A549 (cell line): ENCODE measurements around the gene GLCE. TPM values are rescaled to one million over a fixed set of nuclear protein-coding genes. Genes with fewer than 3 reads are reported as not detected.

Source experiments
- ATAC-seq, 2 experiments: fragments of 200-7000 bp in 1 of 2; fragments of >200 bp in 1 of 2; cut with Nextera tagmentation in 1 of 2; cut with Tn5 transposase in 1 of 2; 3 replicates each; pipeline versions ENCODE4 v1.8.0 to v1.9.1; 2018 to 2020; ENCODE audit warnings: mild to moderate bottlenecking in 1 of 2, moderate library complexity in 1 of 2
- CTCF ChIA-PET: fragments of 300-600 bp; sonication (Branson Sonifier 250); formaldehyde crosslinking; extraction: SDS; loops from one replicate; lab custom pipeline; 2021; ENCODE audit warnings: antibody characterized with exemption, inconsistent platforms; lab: Yijun Ruan, JAX
- POLR2A ChIA-PET: fragments of 350-600 bp; formaldehyde crosslinking; extraction: SDS; loops from one replicate; lab custom pipeline; 2021; ENCODE audit warnings: antibody characterized with exemption, inconsistent platforms; lab: Yijun Ruan, JAX
- DNase-seq, 2 experiments: peaks; one replicate each; pipeline versions ENCODE4 v3.0.0 to v3.0.0-alpha.2; 2011 to 2016; ENCODE audit warnings: low read depth in 1 of 2, low spot score in 1 of 2
- FAIRE-seq: peaks from 2 replicates; lab custom pipeline; 2011; peaks lifted over from hg19 to GRCh38; lab: Jason Lieb, UNC
- H3K27ac ChIP-seq, 2 experiments: fragments of >200 bp; sonication (Bioruptor Twin); formaldehyde crosslinking; 3 replicates each; pipeline ENCODE4 v1.5.1; 2016 to 2017
- H3K4me1 ChIP-seq: fragments of >200 bp; sonication (Bioruptor Twin); formaldehyde crosslinking; 3 replicates; pipeline ENCODE4 v1.6.1; 2016
- H3K4me2 ChIP-seq: fragments of >200 bp; sonication (Bioruptor Twin); formaldehyde crosslinking; 3 replicates; pipeline ENCODE4 v1.6.1; 2016
- H3K4me3 ChIP-seq: fragments of >200 bp; sonication (Bioruptor Twin); formaldehyde crosslinking; 3 replicates; pipeline ENCODE4 v1.5.1; 2016
- H3K9me3 ChIP-seq: fragments of >200 bp; sonication (Bioruptor Twin); formaldehyde crosslinking; 3 replicates; pipeline ENCODE4 v1.6.1; 2016
- CBX8 ChIP-seq: fragments of 200-600 bp; sonication (generic); IDR thresholded peaks from 2 replicates; pipeline ENCODE4 v1.6.1; 2016
- CHD4 ChIP-seq: fragments of 200-600 bp; sonication (generic); IDR thresholded peaks from 2 replicates; pipeline ENCODE4 v1.6.1; 2016; ENCODE audit warnings: antibody characterized with exemption, mild to moderate bottlenecking, borderline replicate concordance
- EHMT2 ChIP-seq: fragments of 200-600 bp; sonication (generic); IDR thresholded peaks from 2 replicates; pipeline ENCODE4 v1.6.1; 2016; ENCODE audit warnings: antibody characterized with exemption, low read depth, mild to moderate bottlenecking, moderate library complexity
- EP300 ChIP-seq, 2 experiments: fragments of >200 bp; sonication (Bioruptor Twin); formaldehyde crosslinking; IDR thresholded peaks; 2 replicates in 1 of 2; 3 replicates in 1 of 2; pipeline ENCODE4 v1.6.1; 2016 to 2017
- FOSL2 ChIP-seq, 2 experiments: fragments of 450-650 bp in 1 of 2; fragments of >200 bp in 1 of 2; sonication (Bioruptor Twin) in 1 of 2; formaldehyde crosslinking; IDR thresholded peaks; 2 replicates each; pipeline versions ENCODE4 v1.5.0 to v1.6.1; 2016 to 2020; ENCODE audit warnings: mild to moderate bottlenecking in 1 of 2, moderate library complexity in 1 of 2
- GATA3 ChIP-seq: IDR thresholded peaks from 2 replicates; pipeline ENCODE4 v1.6.1; 2012; ENCODE audit warnings: borderline replicate concordance
- HDAC2 ChIP-seq: fragments of 200-600 bp; sonication (generic); IDR thresholded peaks from 2 replicates; pipeline ENCODE4 v1.6.1; 2016
- HEYL ChIP-seq: fragments of 250-450 bp; sonication (Bioruptor Pico); IDR thresholded peaks from 2 replicates; pipeline ENCODE4 v1.8.0; 2021; ENCODE audit warnings: mild to moderate bottlenecking, moderate library complexity
- HOXB13 ChIP-seq: fragments of 250-450 bp; sonication (Bioruptor Pico); IDR thresholded peaks from 2 replicates; pipeline ENCODE4 v1.5.0; 2020; ENCODE audit warnings: low read depth, mild to moderate bottlenecking, moderate library complexity
- JUN ChIP-seq, 2 experiments: fragments of >200 bp; sonication (Bioruptor Twin); formaldehyde crosslinking; IDR thresholded peaks; 2 replicates in 1 of 2; 3 replicates in 1 of 2; pipeline ENCODE4 v1.6.1; 2016 to 2017
- JUNB ChIP-seq: fragments of >200 bp; sonication (Bioruptor Twin); formaldehyde crosslinking; IDR thresholded peaks from 2 replicates; pipeline ENCODE4 v1.6.1; 2016
- MAZ ChIP-seq: fragments of 150-350 bp; IDR thresholded peaks from 2 replicates; pipeline ENCODE4 v1.6.1; 2014; ENCODE audit warnings: antibody characterized with exemption, low read depth, low read length, borderline replicate concordance
- MYC ChIP-seq: IDR thresholded peaks from 2 replicates; pipeline ENCODE4 v1.6.1; 2012; ENCODE audit warnings: mild to moderate bottlenecking, inconsistent platforms, low read length, improper control_type of control experiment, borderline replicate concordance
- NFE2L2 ChIP-seq: fragments of 150-350 bp; conservative IDR thresholded peaks from 2 replicates; pipeline ENCODE4 v1.6.1; 2014; ENCODE audit warnings: low read length
- NPAS2 ChIP-seq: fragments of 250-450 bp; sonication (Bioruptor Pico); IDR thresholded peaks from 2 replicates; pipeline ENCODE4 v1.8.0; 2022; ENCODE audit warnings: mild to moderate bottlenecking, moderate library complexity, borderline replicate concordance
- POLR2AphosphoS2 ChIP-seq: conservative IDR thresholded peaks from 2 replicates; pipeline ENCODE4 v1.6.1; 2012; ENCODE audit warnings: low read length, improper control_type of control experiment, inconsistent platforms
- RAD21 ChIP-seq, 2 experiments: fragments of >200 bp in 1 of 2; sonication (Bioruptor Twin) in 1 of 2; formaldehyde crosslinking in 1 of 2; IDR thresholded peaks in 1 of 2; conservative IDR thresholded peaks in 1 of 2; 2 replicates in 1 of 2; 3 replicates in 1 of 2; pipeline ENCODE4 v1.6.1; 2012 to 2018; ENCODE audit warnings: inconsistent platforms in 1 of 2
- SREBF2 ChIP-seq: fragments of 450-650 bp; IDR thresholded peaks from 2 replicates; pipeline ENCODE4 v1.6.1; 2014; ENCODE audit warnings: mild to moderate bottlenecking, moderate library complexity
- ZC3H11A ChIP-seq: fragments of 450-650 bp; IDR thresholded peaks from 2 replicates; pipeline ENCODE4 v1.6.1; 2014; ENCODE audit warnings: antibody characterized with exemption, mild to moderate bottlenecking
- ZNF302 ChIP-seq: fragments of 250-450 bp; sonication (Bioruptor Pico); IDR thresholded peaks from 2 replicates; pipeline ENCODE4 v1.9.0; 2021; ENCODE audit warnings: inconsistent platforms, mild to moderate bottlenecking, moderate library complexity
- WGBS: methylation state at CpG from one replicate; pipeline ENCODE4 v1.1.6; 2017; ENCODE audit errors: missing lambda C conversion rate; 5-methylcytosine and 5-hydroxymethylcytosine counted together
- polyA plus RNA-seq, 4 experiments: library from polyadenylated mRNA; depleted of rRNA in 3 of 4; stranded (reverse); fragments of >200 nt; fragmentation: RNase III in 1 of 4; extraction: RNeasy Plus Mini Kit Qiagen cat#74134 plus additional on column Dnase treatment in 1 of 4; gene quantifications; 2 replicates in 3 of 4; 3 replicates in 1 of 4; pipeline ENCODE4 v1.2.3, GENCODE V29; 2011 to 2017
- TF ChIP-seq, protein P1 (sequence below): fragments of 250-450 bp; sonication (Bioruptor Pico); IDR thresholded peaks from 2 replicates; pipeline ENCODE4 v1.5.0; 2020; ENCODE audit warnings: low read depth, mild to moderate bottlenecking, moderate library complexity
- TF ChIP-seq, protein P2 (sequence below): fragments of 150-350 bp; IDR thresholded peaks from 2 replicates; pipeline ENCODE4 v1.6.1; 2014; ENCODE audit warnings: low read depth, mild to moderate bottlenecking, low read length
- TF ChIP-seq, protein P3 (sequence below): IDR thresholded peaks from 2 replicates; pipeline ENCODE4 v1.6.1; 2012
- TF ChIP-seq, protein P4 (sequence below): fragments of >200 bp; sonication (Bioruptor Twin); formaldehyde crosslinking; IDR thresholded peaks from 3 replicates; pipeline ENCODE4 v1.5.1; 2016
- TF ChIP-seq, protein P5 (sequence below): fragments of 200-600 bp; sonication (generic); IDR thresholded peaks from 2 replicates; pipeline ENCODE4 v1.6.1; 2016; ENCODE audit warnings: antibody characterized with exemption, mild to moderate bottlenecking, moderate library complexity

The GLCE gene
- polyA plus RNA-seq, 2 of the 4 experiments (the other 2 are of a cell fraction): 19.6 to 41.8 TPM

GRCh38 chr15:69117431-69117871, 43.0 kb upstream of the GLCE start (continued):
- no peak for TF ChIP-seq EP300 (IDR thresholded peaks at IDR 0.05)
- TF ChIP-seq, protein P1, sequence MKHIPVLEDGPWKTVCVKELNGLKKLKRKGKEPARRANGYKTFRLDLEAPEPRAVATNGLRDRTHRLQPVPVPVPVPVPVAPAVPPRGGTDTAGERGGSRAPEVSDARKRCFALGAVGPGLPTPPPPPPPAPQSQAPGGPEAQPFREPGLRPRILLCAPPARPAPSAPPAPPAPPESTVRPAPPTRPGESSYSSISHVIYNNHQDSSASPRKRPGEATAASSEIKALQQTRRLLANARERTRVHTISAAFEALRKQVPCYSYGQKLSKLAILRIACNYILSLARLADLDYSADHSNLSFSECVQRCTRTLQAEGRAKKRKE (CRISPR knock-in tag): no peak

DNA sequence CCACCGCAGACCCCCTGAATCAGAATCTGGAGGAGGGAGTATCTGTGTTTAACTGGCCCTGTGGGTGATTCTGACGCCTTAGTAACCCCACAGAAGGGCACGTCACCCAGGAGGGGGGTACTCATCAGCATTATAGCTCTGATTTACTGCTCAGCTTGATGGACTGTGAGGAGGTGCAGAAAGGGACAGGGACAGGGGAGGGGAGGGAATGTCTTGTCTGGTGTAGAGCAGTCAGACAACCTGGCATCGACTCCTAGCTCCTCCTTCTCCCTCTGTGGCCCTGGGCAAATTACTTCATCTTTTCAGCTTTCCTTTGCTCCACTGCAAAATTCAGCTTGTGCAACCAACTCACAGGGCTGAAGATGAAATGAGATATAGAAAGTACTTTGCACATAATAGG, 42.3 kb upstream of the GLCE start:
- FAIRE-seq (no peak), ATAC-seq (no peak)
- CTCF ChIA-PET: interaction anchor here (0.8 to 4.0 kb wide), 10 partner anchors 9 to 277 kb away, joined by 3 to 14 read pairs (median 6); no protein-coding TSS in a partner anchor

DNA sequence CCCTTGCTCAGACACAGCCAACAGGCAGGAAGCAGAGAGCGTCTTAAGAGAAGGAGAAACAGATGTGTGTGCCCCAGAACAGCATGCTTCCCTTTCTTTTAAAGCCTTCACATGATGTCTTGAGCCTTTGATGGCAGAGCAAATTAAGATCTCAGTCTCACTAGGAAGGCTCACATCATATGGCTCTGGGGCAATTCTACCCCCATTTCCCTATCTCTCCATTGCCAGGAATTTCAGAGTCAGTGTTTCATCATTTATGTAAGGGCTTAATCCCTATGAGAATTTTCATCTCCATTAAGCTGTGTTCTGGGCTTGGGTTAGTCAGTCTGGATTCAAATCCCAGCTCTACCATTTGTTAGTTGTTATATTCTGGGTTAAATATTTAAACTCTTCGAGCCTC, 41.4 kb upstream of the GLCE start:
- Histone ChIP-seq H3K4me1 (no peaks in the 10 kb centered on the region), H3K27ac (no peak overlapping the region), H3K4me2 (no peak overlapping the region), H3K9me3 (no peaks in the 10 kb centered on the region), H3K4me3 (no peak overlapping the region)
- POLR2A ChIA-PET: interaction anchor here (2.1 kb wide), 1 partner anchor 41 kb away, joined by 6 read pairs; the partner anchor contains the start of gene GLCE
- FAIRE-seq (no peak), ATAC-seq (no peak), DNase-seq (no peak)
- CTCF ChIA-PET: interaction anchor here (0.6 to 4.0 kb wide), 9 partner anchors 11 to 276 kb away, joined by 3 to 14 read pairs (median 5); no protein-coding TSS in a partner anchor
- 56% methylated on average over 2 of the region's 2 CpGs for WGBS
- no peak for TF ChIP-seq SREBF2
- TF ChIP-seq, protein P2, sequence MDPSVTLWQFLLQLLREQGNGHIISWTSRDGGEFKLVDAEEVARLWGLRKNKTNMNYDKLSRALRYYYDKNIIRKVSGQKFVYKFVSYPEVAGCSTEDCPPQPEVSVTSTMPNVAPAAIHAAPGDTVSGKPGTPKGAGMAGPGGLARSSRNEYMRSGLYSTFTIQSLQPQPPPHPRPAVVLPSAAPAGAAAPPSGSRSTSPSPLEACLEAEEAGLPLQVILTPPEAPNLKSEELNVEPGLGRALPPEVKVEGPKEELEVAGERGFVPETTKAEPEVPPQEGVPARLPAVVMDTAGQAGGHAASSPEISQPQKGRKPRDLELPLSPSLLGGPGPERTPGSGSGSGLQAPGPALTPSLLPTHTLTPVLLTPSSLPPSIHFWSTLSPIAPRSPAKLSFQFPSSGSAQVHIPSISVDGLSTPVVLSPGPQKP: no peak
- TF ChIP-seq HEYL (CRISPR knock-in tag): no peak
- no peak for TF ChIP-seq JUN (IDR thresholded peaks at IDR 0.05)
- TF ChIP-seq MAZ: no peak
- TF ChIP-seq, protein P3, sequence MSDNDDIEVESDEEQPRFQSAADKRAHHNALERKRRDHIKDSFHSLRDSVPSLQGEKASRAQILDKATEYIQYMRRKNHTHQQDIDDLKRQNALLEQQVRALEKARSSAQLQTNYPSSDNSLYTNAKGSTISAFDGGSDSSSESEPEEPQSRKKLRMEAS: no peak
- TF ChIP-seq MYC: no peak
- TF ChIP-seq EHMT2: no peak
- TF ChIP-seq FOSL2 (IDR thresholded peaks at IDR 0.05): no peak
- no peak for TF ChIP-seq FOSL2 (CRISPR knock-in tag; IDR thresholded peaks at IDR 0.05)
- TF ChIP-seq CHD4: no peak
- TF ChIP-seq JUNB: no peak
- TF ChIP-seq ZC3H11A: no peak
- no peak for TF ChIP-seq GATA3
- no peak for TF ChIP-seq RAD21 (conservative IDR thresholded peaks at IDR 0.05 in 1 of 2, IDR thresholded peaks at IDR 0.05 in 1 of 2)
- no peak for TF ChIP-seq POLR2AphosphoS2
- no peak for TF ChIP-seq HOXB13 (CRISPR knock-in tag)
- no peak for TF ChIP-seq ZNF302 (CRISPR knock-in tag)
- no peak for TF ChIP-seq HDAC2

More for the DNA sequence above, 42.3 kb upstream of the GLCE start:
- Histone ChIP-seq H3K4me3 (no peak overlapping the region), H3K4me2 (no peak overlapping the region), H3K4me1 (no peaks in the 10 kb centered on the region), H3K27ac (no peak overlapping the region), H3K9me3 (no peaks in the 10 kb centered on the region)
- no peak for DNase-seq
- whole genome bisulfite sequencing: 21% methylated on average over 4 of the region's 4 CpGs
- POLR2A ChIA-PET: interaction anchor here (2.1 kb wide), 1 partner anchor 42 kb away, joined by 6 read pairs; the partner anchor contains the start of gene GLCE
- TF ChIP-seq CHD4 (no peak), MAZ (no peak), CBX8 (no peak), JUNB (no peak), NPAS2 (no peak), NFE2L2 (no peak)
- TF ChIP-seq, protein P4, sequence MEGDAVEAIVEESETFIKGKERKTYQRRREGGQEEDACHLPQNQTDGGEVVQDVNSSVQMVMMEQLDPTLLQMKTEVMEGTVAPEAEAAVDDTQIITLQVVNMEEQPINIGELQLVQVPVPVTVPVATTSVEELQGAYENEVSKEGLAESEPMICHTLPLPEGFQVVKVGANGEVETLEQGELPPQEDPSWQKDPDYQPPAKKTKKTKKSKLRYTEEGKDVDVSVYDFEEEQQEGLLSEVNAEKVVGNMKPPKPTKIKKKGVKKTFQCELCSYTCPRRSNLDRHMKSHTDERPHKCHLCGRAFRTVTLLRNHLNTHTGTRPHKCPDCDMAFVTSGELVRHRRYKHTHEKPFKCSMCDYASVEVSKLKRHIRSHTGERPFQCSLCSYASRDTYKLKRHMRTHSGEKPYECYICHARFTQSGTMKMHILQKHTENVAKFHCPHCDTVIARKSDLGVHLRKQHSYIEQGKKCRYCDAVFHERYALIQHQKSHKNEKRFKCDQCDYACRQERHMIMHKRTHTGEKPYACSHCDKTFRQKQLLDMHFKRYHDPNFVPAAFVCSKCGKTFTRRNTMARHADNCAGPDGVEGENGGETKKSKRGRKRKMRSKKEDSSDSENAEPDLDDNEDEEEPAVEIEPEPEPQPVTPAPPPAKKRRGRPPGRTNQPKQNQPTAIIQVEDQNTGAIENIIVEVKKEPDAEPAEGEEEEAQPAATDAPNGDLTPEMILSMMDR: no peak
- TF ChIP-seq, protein P5, sequence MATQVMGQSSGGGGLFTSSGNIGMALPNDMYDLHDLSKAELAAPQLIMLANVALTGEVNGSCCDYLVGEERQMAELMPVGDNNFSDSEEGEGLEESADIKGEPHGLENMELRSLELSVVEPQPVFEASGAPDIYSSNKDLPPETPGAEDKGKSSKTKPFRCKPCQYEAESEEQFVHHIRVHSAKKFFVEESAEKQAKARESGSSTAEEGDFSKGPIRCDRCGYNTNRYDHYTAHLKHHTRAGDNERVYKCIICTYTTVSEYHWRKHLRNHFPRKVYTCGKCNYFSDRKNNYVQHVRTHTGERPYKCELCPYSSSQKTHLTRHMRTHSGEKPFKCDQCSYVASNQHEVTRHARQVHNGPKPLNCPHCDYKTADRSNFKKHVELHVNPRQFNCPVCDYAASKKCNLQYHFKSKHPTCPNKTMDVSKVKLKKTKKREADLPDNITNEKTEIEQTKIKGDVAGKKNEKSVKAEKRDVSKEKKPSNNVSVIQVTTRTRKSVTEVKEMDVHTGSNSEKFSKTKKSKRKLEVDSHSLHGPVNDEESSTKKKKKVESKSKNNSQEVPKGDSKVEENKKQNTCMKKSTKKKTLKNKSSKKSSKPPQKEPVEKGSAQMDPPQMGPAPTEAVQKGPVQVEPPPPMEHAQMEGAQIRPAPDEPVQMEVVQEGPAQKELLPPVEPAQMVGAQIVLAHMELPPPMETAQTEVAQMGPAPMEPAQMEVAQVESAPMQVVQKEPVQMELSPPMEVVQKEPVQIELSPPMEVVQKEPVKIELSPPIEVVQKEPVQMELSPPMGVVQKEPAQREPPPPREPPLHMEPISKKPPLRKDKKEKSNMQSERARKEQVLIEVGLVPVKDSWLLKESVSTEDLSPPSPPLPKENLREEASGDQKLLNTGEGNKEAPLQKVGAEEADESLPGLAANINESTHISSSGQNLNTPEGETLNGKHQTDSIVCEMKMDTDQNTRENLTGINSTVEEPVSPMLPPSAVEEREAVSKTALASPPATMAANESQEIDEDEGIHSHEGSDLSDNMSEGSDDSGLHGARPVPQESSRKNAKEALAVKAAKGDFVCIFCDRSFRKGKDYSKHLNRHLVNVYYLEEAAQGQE: no peak
